Lung (tissue), 12 donors: ENCODE results near the gene CCR8. TPM values are rescaled to one million over a fixed set of nuclear protein-coding genes. Genes with fewer than 3 reads are reported as not detected.

Experiments
- ATAC-seq: fragments of 200-7000 bp; cut with Tn5 transposase; one replicate; pipeline ENCODE4 v1.9.1; 2020; ENCODE audit warnings: moderate number of reproducible peaks; ENCODE audit not compliant: insufficient read depth, low FRiP score
- DNase-seq, 3 donors: peaks; one replicate each; pipeline ENCODE4 v3.0.0-alpha.2; 2013 to 2017
- H3K27ac ChIP-seq, 2 donors: one replicate each; pipeline ENCODE4 v1.5.1; 2013; ENCODE audit warnings: mild to moderate bottlenecking in 2 of 2, moderate library complexity in 2 of 2, control low read depth in 1 of 2, inconsistent platforms in 1 of 2, low read depth in 1 of 2, low read length in 1 of 2
- H3K27me3 ChIP-seq, 3 donors: one replicate each; pipeline ENCODE4 v1.5.1; 2013; ENCODE audit warnings: low read length in 2 of 3; ENCODE audit not compliant: control insufficient read depth in 3 of 3, insufficient read depth in 3 of 3
- H3K36me3 ChIP-seq, 4 donors: one replicate each; pipeline ENCODE4 v1.5.1; 2013; ENCODE audit warnings: low read length in 4 of 4, mild to moderate bottlenecking in 1 of 4, moderate library complexity in 1 of 4; ENCODE audit not compliant: control insufficient read depth in 4 of 4, insufficient read depth in 4 of 4
- H3K4me1 ChIP-seq, 5 donors: one replicate each; pipeline ENCODE4 v1.5.1; 2013; ENCODE audit warnings: low read length in 5 of 5, mild to moderate bottlenecking in 2 of 5, moderate library complexity in 1 of 5; ENCODE audit not compliant: control insufficient read depth in 5 of 5, insufficient read depth in 5 of 5
- H3K4me3 ChIP-seq: one replicate; pipeline ENCODE4 v1.5.1; 2013; ENCODE audit warnings: mild to moderate bottlenecking, control low read depth, moderate library complexity
- H3K9ac ChIP-seq, 2 donors: one replicate each; pipeline ENCODE4 v1.5.1; 2013; ENCODE audit warnings: low read length in 2 of 2, control low read depth in 1 of 2; ENCODE audit not compliant: insufficient read depth in 1 of 2
- H3K9me3 ChIP-seq, 4 donors: one replicate each; pipeline ENCODE4 v1.5.1; 2013; ENCODE audit warnings: low read length in 3 of 4, mild to moderate bottlenecking in 1 of 4, moderate library complexity in 1 of 4; ENCODE audit not compliant: control insufficient read depth in 4 of 4, insufficient read depth in 3 of 4
- WGBS, 2 donors: extraction: QIAGEN DNeasy Blood & Tissue Kit; methylation state at CpG; one replicate each; pipeline ENCODE4 v1.1.7; 2013; 5-methylcytosine and 5-hydroxymethylcytosine counted together
- polyA plus RNA-seq, 2 donors: library from polyadenylated mRNA; stranded (reverse); fragments of 200-250 nt; gene quantifications; one replicate each; pipeline ENCODE4 v1.2.1, GENCODE V29; 2013
- total RNA-seq, 2 donors: library from RNA; depleted of rRNA in 1 of 2; stranded (reverse); fragments of >200 nt in 1 of 2; gene quantifications; one replicate each; pipeline ENCODE4 v1.2.1, GENCODE V29; 2014 to 2021
- TF ChIP-seq, protein P1 (sequence below): IDR thresholded peaks from 2 replicates; pipeline ENCODE4 v1.5.1; 2012; ENCODE audit warnings: mild to moderate bottlenecking; ENCODE audit errors: control extremely low read depth, extremely low read depth
- donor health status: control.
- donor health status: control.
- donor health status: Bipolar disorder and iron deficiency.
- donor health status: healthy.
- donor health status: DM: yes; HTN: yes; CAD: no.

CCR8 gene
- total and polyA plus RNA-seq, 4 donors: 0.06 TPM; not detected in 3

DNA sequence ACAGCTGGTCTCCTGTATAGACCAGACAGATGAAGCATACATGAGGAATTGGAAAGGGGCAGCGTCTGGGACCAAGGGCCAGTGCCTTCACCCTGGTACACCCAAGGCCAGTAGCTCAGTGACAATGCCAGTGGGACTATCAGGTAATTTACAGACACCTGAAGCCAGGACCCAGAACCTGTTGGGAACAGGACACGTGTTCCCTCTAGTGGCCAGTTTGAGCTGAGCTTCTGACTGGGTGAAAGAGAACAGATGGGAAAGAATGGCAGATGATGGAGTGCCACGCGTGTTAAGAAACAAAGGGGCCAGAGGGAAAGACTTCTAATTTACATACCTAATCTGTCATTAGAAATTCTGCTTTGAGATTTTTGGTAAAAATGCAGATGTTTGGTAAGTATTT lies 48.6 kb downstream of the CCR8 start:
- no peaks in the 10 kb centered on the region for H3K36me3 ChIP-seq
- no peak overlapping the region for H3K4me3 ChIP-seq
- no peaks in the 10 kb centered on the region for H3K27me3 ChIP-seq
- H3K9me3 ChIP-seq: no peaks in the 10 kb centered on the region
- TF ChIP-seq, protein P1, sequence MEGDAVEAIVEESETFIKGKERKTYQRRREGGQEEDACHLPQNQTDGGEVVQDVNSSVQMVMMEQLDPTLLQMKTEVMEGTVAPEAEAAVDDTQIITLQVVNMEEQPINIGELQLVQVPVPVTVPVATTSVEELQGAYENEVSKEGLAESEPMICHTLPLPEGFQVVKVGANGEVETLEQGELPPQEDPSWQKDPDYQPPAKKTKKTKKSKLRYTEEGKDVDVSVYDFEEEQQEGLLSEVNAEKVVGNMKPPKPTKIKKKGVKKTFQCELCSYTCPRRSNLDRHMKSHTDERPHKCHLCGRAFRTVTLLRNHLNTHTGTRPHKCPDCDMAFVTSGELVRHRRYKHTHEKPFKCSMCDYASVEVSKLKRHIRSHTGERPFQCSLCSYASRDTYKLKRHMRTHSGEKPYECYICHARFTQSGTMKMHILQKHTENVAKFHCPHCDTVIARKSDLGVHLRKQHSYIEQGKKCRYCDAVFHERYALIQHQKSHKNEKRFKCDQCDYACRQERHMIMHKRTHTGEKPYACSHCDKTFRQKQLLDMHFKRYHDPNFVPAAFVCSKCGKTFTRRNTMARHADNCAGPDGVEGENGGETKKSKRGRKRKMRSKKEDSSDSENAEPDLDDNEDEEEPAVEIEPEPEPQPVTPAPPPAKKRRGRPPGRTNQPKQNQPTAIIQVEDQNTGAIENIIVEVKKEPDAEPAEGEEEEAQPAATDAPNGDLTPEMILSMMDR: peak; percentile 33
- no peak overlapping the region for H3K9ac ChIP-seq
- ATAC-seq: peak; percentile 56
- H3K27ac ChIP-seq: no peak overlapping the region
- no peaks in the 10 kb centered on the region for H3K4me1 ChIP-seq
- 39 to 42% methylated on average over 4 of the region's 4 CpGs for WGBS, 2 donors
- peak; percentile 35 to 64 (median 44) for DNase-seq

DNA sequence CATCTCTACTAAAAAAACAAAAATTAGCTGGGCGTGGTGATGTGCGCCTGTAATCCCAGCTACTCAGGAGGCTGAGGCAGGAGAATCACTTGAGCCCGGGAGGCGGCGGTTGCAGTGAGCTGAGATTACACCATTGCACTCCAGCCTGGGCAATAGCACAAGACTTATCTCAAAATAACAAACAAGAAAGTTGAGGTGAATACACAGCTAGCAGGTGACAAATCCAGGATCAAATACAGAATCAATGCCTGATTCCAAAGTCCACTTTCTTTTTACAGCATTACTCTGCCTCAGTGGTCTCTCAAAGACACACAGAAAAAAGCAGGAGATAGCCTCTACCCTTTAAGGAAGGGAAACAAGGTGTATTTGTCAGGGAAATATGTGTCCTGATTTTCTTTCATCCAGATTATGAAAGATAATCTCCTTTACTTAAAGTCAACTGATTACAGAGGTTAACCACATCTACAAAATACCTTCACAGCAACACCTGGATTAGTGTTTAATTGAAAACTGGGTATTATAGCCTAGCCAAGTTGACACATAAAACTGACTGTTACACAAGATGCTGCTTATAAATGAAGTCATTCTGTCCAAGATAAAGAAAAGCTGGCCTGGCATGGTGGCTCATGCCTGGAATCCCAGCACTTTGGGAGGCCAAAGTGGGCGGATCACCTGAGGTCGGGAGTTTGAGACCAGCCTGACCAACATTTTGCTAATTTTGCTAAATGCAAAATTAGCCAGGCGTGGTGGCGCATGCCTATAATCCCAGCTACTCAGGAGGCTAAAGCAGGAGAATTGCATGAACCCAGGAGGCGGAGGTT lies 49.7 kb downstream of the CCR8 start:
- H3K27ac ChIP-seq: no peak overlapping the region
- TF ChIP-seq, protein P1: no peak
- no peaks in the 10 kb centered on the region for H3K9me3 ChIP-seq
- no peaks in the 10 kb centered on the region for H3K36me3 ChIP-seq
- no peaks in the 10 kb centered on the region for H3K4me1 ChIP-seq
- 94 to 95% methylated on average over 10 of the region's 10 CpGs for WGBS, 2 donors
- H3K9ac ChIP-seq: no peak overlapping the region
- no peaks in the 10 kb centered on the region for H3K27me3 ChIP-seq
- no peak overlapping the region for H3K4me3 ChIP-seq
- ATAC-seq: no peak
- no peak for DNase-seq

DNA sequence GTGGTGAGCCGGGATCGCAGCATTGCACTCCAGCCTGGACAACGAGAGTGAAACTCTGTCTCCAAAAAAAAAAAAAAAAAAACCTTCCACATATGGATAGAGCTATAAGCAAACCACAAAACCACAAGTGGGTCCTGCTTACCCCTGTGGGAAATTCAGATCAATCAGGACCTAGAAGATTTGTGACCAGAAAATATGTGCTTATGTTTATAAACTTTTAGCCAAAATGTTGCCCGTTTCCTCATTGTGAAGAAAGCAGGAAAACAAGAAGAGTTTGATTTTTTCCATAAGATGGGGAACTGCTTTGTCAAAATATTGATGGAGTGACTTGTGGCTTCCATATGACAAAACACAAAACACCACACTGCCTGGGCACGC lies 50.3 kb downstream of the CCR8 start:
- H3K36me3 ChIP-seq: no peaks in the 10 kb centered on the region
- no peaks in the 10 kb centered on the region for H3K27me3 ChIP-seq
- no peak for ATAC-seq
- 67 to 90% methylated on average over 5 of the region's 5 CpGs for WGBS, 2 donors
- H3K4me3 ChIP-seq: no peak overlapping the region
- H3K27ac ChIP-seq: no peak overlapping the region
- H3K9ac ChIP-seq: no peak overlapping the region
- H3K9me3 ChIP-seq: no peaks in the 10 kb centered on the region
- TF ChIP-seq, protein P1: no peak
- DNase-seq: no peak
- peaks cover 0 to 2% (median 0%) of the 10 kb centered on the region in 5 donors for H3K4me1 ChIP-seq

DNA sequence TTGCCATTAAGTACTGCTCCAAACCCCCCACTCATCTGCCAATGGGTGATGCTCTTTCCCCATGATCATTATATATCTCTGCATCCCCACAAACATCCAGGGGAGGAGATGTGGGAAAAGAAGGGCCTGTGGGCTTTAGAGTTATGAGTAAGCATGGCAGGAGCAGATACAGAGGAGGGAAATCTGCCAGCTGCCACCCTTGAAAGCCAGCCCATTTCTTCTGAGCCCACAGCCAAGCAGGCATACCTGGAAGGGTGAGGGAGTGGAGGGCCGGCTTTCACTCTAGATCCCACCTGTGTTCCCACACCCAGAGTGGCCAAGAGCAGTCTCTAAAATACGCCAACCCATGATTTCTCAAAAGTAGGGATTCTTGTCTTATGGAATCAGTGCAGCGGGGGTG lies 51.9 kb downstream of the CCR8 start:
- Histone ChIP-seq H3K9me3 (no peaks in the 10 kb centered on the region), H3K27ac (no peak overlapping the region), H3K4me1 (peaks cover 0 to 10% (median 0%) of the 10 kb centered on the region in 5 donors), H3K36me3 (peaks cover 0 to 2% (median 0%) of the 10 kb centered on the region in 4 donors), H3K9ac (no peak overlapping the region), H3K4me3 (no peak overlapping the region), H3K27me3 (no peaks in the 10 kb centered on the region)
- WGBS, 2 donors: 94 to 99% methylated on average over 3 of the region's 3 CpGs
- ATAC-seq: no peak
- TF ChIP-seq, protein P1: no peak
- DNase-seq: no peak
